CD4-positive, alpha-beta T cell treated with Interferon gamma for 1 hour (primary cell): ENCODE data around the gene MACROD2.

Experiments used
- DNase-seq: peaks from one replicate; pipeline ENCODE4 v3.0.0-alpha.2; 2020

The MACROD2 gene

DNA sequence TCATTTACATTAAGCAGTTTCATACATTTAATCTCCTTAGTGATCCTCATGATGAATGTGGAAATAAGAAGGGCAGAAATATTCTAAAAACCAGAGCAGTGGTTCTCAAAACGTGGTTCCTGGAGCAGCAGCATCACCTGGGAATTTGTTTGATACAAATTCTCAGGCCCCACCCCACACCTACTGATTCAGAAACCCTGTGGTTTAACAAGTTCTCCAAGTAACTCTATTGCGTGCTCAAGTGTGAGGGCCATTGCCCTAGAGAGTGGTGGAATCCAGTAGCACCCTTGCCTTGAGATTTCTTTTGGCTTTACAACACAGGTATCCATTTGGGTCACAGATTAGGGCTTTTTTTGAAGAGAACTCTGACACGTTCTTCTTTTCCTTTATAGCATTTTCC is 696.7 kb downstream of the MACROD2 start:
- no peak for DNase-seq

GRCh38 chr20:14696478-14696877 is 701.2 kb downstream of the MACROD2 start:
- DNase-seq, result no peak

DNA sequence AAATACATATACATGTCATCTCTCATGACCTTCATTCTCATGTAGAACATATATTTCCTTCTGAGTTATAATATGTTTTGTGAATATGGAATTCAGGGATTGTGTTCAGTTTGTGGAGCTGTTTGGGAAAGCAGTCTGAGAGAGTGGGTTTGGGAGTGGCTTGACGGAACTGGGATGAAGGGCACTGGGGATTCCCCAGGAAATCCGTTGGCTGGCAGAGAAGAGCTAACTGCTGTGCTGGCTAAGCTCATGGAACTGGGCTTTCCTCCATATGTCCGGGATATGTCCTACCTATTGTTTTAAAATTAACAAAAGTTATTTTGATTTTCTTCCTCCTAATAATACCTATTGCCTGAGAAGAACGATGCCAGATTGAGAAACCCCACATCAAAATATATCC is 701.6 kb downstream of the MACROD2 start:
- no peak for DNase-seq

GRCh38 chr20:14698125-14698524 is 702.8 kb downstream of the MACROD2 start:
- DNase-seq, result no peak

GRCh38 chr20:14698605-14699373 is 703.5 kb downstream of the MACROD2 start:
- no peak for DNase-seq

GRCh38 chr20:14700639-14700960 is 705.3 kb downstream of the MACROD2 start:
- DNase-seq, result no peak

- DNase-seq, result no peak
These were observed 706.0 kb downstream of the MACROD2 start for GRCh38 chr20:14701326-14701725.

DNA sequence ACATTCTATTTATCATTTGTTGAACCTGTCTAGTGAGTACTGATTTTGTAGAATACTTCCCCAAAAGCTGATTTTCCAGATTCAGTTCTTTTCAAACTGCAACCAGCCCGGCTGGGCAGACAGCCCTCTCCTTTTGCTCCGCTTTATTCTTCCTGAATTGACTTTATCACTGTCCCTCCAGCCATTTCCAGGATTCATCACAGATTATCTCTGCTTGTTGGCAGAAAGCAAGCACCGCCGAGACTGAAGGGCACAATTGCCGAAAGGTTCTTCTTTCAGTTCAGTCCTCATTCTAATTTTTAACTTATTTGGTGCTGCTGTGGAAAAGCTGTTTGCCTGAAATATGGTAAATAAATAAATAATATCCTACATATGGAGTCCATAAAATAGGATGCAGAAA is 711.2 kb downstream of the MACROD2 start:
- DNase-seq, result no peak

- no peak for DNase-seq
These were observed 711.8 kb downstream of the MACROD2 start for GRCh38 chr20:14707026-14707680.

DNA sequence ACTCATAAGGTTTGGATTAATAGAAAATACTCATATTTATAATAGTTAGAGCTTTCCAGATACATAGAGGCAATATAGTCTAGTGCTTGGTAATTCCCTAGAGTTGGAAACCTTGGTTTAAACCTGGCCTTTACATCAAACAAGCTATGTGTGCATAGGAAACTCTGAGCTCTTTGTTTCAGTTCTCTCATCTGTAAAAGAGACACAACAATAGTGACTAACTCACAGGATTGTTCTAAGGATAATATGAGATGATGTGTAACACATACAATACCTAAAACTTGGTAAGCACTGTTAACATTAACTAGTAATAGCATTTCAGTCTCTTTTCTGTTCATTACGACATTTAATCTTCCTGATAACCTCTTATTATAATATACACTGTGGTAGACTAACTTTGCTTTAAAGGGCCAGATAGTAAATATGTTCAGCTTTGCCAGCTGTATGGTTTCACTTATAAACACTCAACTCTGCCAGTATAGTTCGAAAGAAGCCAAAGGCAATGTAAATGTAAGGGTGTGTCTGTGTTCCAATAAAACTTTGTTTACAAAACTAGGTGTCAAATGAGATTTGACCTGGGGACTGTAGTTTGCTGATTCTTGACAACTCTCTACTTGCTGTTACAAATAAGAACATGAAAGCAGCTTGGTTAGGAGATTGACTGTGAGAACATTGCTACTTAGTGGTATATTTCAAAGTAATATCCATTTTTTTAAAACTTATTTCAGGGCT is 712.7 kb downstream of the MACROD2 start:
- DNase-seq, result no peak

DNA sequence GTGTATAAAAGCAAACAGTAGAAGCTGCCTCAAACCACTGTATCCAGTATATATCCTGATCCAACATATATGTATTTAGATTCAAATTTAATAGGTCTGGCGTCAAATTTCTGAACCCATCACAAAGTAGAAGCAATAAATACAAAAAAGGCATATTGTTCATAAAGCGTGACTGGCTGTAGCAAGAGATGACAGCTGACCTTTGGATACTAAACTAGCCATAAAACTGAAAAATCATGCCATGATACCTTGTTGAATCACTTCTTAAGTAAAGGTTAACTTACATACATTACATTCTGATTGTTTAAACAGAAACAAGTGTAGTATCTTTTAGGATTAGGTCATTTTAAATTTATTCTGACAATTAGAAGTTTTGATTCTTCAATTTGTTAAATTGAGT is 714.1 kb downstream of the MACROD2 start:
- DNase-seq, result no peak

- no peak for DNase-seq
These were observed 715.6 kb downstream of the MACROD2 start for GRCh38 chr20:14710951-14711350.

DNA sequence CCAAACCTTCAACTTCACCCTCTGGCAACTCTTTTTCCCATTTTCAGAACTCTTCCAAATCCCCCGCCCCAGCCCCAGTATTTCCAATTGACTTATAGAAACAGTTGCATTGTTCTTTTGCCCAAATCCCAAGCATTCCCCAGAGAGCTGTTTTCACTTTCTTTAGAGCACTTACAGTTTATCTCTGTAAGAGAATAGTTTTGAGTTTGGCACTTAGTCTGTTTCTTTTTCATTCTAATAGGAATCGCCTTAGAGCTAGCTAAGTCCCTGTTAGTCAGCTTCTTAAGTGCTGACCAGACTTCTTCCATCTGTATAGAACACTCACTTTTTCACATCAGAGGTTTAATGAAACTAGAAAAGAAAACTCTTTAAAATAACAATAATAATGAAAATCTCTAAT is 716.3 kb downstream of the MACROD2 start:
- no peak for DNase-seq

DNA sequence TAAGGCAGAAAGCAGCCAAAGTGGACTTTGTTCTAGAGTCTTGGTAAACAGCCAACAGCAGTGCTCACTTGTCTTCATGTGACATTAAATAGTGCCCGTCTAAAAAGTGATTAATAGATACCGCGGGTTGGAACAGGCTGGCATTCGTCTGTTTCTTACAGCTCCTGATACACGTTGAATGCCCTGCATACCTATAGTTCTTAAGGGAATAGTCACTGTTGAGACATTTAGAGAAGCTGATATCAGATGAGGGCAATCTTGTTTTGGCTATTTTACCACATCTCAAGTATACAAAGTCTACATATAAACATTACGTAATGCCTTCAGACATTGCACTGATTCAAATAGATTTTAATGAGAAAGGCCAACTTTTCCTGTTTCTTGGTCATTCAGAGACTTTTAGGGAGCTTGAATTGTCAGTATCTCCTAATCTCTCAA is 717.0 kb downstream of the MACROD2 start:
- DNase-seq, result no peak

- DNase-seq, result no peak
These were observed 720.1 kb downstream of the MACROD2 start for GRCh38 chr20:14715400-14715799.

- DNase-seq, result no peak
These were observed 721.1 kb downstream of the MACROD2 start for GRCh38 chr20:14716351-14716801.

DNA sequence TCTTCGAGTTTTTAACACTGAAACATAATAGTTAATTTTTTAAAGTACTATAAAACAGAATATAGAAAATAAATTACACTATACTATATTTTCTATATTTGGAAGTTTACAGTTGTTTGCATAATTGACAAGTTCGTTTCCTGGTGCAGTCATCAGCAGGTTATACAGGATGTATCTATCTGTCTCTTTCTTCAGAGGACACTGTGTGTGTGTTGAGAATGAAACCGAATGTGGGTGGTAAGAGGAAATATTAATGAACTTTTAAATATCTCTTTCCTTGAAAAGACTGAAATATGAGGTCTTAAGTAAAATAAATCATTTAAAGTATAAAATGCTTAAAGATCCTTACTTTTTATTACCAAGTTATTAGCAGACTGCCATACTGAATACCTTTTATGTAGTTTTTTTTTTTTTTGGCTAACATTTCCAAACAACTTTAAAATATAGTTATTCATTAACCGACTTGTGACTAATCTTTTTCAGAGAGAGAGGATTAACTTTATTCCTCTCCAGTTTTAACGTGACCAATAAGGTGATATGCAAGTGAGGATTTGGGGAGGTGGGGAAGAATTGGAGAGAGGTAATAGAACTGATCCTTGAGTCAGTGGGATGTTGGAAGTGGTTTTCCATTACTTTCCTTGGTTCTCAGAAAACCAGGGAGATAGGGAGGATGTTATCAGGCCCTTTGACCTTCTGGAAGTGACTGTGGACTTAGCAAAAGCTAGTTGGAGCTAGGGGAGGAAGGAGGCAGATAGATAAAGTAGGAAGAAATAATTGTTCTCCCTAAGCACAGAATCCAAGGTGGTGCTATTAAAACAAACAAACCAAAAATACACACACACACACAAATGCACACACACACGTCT is 722.1 kb downstream of the MACROD2 start:
- no peak for DNase-seq

DNA sequence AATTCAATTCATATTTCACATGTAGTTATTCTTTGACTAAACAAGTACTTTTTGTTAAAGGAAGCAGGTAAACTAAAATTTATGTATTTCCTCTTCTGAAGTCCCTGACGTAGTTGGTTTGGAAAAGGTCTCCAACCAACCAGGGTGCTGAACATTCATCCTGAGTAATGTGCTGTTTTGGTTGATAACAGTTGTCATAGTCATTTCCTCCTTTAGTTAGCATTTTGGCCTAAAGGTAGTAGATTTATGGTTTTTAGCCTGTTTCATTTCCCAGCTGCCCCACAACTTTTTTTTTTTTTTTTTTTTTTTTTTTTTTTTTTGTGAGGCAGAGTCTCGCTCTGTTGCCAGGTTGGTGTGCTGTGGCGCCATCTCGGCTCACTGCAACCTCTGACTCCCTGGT is 724.9 kb downstream of the MACROD2 start:
- no peak for DNase-seq

DNA sequence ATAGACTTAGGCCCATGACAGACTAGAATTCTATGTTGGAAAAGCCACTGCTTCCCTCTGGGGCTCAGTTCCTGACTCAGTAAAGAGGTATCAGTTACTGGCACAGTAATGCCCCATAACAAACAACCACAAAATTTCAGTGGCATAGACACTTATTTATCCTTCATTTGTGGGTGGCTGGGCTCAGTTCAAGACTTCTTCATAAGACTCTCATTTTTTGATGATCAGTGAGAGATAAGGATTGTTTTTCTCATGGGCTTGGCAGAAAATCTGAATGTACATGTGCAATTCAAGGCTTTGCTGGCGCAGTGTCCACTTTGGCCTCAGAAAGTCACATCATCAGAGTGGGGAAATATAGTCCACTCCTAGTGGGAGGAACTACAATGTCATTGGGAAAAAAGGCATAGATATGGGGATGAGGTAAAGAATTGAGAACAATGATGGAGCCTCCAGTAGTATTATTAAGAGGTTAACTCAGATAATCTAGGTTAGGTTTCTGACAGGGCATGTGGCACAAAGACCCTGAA is 726.7 kb downstream of the MACROD2 start:
- DNase-seq, result no peak

DNA sequence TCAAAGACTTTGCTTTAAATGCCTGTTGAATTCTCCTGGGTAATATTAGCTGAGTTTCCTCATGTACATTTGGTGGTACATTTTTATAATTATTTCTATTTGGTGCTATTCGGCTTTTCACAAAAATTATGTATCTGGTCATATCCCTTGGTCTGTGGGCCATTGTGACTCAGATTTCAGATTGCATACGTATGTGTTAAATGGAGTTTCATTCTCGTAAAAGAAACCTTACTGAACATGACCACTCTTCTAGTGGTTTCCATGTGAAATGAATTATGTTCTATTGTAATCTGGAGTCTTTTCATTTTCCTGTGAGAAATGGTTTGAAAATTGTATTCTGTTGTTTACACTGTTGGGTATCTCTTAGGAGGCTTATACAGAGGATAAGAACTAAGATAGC is 728.3 kb downstream of the MACROD2 start:
- no peak for DNase-seq

- DNase-seq, result no peak
These were observed 728.7 kb downstream of the MACROD2 start for GRCh38 chr20:14724036-14724435.

GRCh38 chr20:14724468-14724867 is 729.2 kb downstream of the MACROD2 start:
- DNase-seq, result no peak

- no peak for DNase-seq
These were observed 731.3 kb downstream of the MACROD2 start for GRCh38 chr20:14726591-14726990.
